ENCODE data around the gene NKD1. TPM values are rescaled to one million over a fixed set of nuclear protein-coding genes. Genes with fewer than 3 reads are reported as not detected.

Gene NKD1
- total RNA-seq, 6 donors from 2014 or later = 9.9 to 59.7 (median 21.4) TPM

DNA sequence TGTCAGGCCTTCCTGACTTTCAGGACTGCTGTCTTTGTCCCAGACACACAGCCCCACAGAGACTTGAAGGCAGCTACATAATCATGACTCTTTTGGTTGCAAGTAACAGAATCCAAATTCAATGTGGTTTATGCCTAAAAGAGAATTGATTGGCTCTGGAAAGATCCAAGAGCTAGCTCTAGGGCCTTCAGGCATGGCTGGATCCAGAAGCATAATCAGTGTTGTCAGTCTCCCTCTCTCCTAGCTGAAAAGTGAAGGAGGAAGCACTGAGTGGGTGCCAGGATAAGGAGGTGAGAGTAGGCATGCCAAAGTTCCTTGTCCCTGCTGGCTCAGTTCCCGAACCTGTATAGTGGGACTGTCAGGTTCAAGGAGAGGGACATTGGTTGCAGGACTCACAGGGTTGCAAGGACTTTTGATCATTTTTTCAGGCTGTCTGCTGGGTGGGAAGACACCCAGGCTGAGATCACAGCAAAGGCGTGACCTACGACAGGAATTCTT lies 107.4 kb downstream of the NKD1 start:
- H3K36me3 ChIP-seq = no peaks in the 10 kb centered on the region
- no peaks in the 10 kb centered on the region for H3K9me3 ChIP-seq
- H3K4me3 ChIP-seq = no peak overlapping the region
- H3K4me1 ChIP-seq = no peaks in the 10 kb centered on the region
- WGBS, 2 donors = 93 to 96% methylated on average over 3 of the region's 3 CpGs
- no peak for ATAC-seq (ENCODE audit: low FRiP score in 2 of 2)
- TF ChIP-seq EP300 (IDR thresholded peaks at IDR 0.05) (no peak), POLR2A (IDR thresholded peaks at IDR 0.05) (no peak), POLR2AphosphoS5 (IDR thresholded peaks at IDR 0.05) (no peak)
- TF ChIP-seq, protein P1, sequence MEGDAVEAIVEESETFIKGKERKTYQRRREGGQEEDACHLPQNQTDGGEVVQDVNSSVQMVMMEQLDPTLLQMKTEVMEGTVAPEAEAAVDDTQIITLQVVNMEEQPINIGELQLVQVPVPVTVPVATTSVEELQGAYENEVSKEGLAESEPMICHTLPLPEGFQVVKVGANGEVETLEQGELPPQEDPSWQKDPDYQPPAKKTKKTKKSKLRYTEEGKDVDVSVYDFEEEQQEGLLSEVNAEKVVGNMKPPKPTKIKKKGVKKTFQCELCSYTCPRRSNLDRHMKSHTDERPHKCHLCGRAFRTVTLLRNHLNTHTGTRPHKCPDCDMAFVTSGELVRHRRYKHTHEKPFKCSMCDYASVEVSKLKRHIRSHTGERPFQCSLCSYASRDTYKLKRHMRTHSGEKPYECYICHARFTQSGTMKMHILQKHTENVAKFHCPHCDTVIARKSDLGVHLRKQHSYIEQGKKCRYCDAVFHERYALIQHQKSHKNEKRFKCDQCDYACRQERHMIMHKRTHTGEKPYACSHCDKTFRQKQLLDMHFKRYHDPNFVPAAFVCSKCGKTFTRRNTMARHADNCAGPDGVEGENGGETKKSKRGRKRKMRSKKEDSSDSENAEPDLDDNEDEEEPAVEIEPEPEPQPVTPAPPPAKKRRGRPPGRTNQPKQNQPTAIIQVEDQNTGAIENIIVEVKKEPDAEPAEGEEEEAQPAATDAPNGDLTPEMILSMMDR (IDR thresholded peaks at IDR 0.05) = no peak
- no peak for DNase-seq
- H3K27me3 ChIP-seq = no peaks in the 10 kb centered on the region
- H3K27ac ChIP-seq = no peak overlapping the region

DNA sequence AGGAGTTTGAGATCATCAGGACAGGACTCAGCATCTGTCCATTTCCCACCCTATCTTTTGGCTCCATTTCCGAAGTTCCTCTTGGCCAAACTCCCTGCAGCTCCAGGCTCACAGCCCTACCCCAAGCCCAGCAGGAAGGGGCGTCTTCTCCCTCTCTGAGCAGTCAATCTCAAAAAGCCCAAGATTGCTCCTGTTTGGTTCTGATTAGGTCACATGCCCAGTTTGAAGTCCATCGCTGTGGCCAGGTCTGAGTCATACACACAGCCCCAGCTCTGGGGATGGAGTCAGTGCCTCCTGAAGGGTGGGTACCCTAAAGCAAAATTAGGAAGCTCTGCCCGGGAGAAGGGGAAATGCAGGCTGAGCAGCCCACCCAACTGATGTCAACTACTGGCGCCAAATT lies 109.0 kb downstream of the NKD1 start:
- TF ChIP-seq POLR2A (IDR thresholded peaks at IDR 0.05) (no peak), POLR2AphosphoS5 (IDR thresholded peaks at IDR 0.05) (no peak), EP300 (IDR thresholded peaks at IDR 0.05) (no peak)
- TF ChIP-seq, protein P1 (IDR thresholded peaks at IDR 0.05) = no peak
- no peaks in the 10 kb centered on the region for H3K9me3 ChIP-seq
- H3K4me1 ChIP-seq = no peaks in the 10 kb centered on the region
- H3K4me3 ChIP-seq = no peak overlapping the region
- WGBS, 2 donors = 79 to 85% methylated on average over 5 of the region's 5 CpGs
- no peak overlapping the region for H3K27ac ChIP-seq
- ATAC-seq (ENCODE audit: low FRiP score in 2 of 2) (peak in 1 of 2 donors; percentile 52), DNase-seq (no peak)
- no peaks in the 10 kb centered on the region for H3K36me3 ChIP-seq
- H3K27me3 ChIP-seq = no peaks in the 10 kb centered on the region

DNA sequence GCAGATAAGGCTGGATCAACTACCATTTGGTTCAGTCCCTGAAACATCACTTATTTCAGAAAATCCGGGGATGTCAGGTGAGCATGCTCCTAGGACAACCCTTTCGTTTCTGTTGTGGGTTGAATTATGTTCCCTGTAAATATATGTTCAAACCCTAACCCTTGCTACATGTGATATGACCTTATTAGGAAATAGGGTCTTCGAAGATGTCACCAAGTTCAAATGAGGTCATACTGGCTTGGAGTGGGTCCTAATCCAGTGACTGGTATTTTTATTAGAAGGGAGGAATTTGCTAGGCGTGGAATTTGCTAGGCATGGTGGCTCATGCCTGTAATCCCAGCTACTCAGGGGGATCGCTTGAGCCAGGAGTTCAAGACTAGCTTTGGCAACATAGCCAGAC lies 111.6 kb downstream of the NKD1 start:
- ATAC-seq (ENCODE audit: low FRiP score in 2 of 2) = no peak
- TF ChIP-seq, protein P1 (IDR thresholded peaks at IDR 0.05) = no peak
- TF ChIP-seq POLR2AphosphoS5 (IDR thresholded peaks at IDR 0.05) (no peak), POLR2A (IDR thresholded peaks at IDR 0.05) (no peak), EP300 (IDR thresholded peaks at IDR 0.05) (no peak)
- Histone ChIP-seq H3K27ac (no peak overlapping the region), H3K36me3 (no peaks in the 10 kb centered on the region), H3K4me3 (no peak overlapping the region), H3K9me3 (no peaks in the 10 kb centered on the region), H3K4me1 (peaks cover 0 to 2% (median 1%) of the 10 kb centered on the region in 4 donors), H3K27me3 (no peaks in the 10 kb centered on the region)
- no peak for DNase-seq
- 78 to 83% methylated on average over 5 of the region's 5 CpGs for WGBS, 2 donors

DNA sequence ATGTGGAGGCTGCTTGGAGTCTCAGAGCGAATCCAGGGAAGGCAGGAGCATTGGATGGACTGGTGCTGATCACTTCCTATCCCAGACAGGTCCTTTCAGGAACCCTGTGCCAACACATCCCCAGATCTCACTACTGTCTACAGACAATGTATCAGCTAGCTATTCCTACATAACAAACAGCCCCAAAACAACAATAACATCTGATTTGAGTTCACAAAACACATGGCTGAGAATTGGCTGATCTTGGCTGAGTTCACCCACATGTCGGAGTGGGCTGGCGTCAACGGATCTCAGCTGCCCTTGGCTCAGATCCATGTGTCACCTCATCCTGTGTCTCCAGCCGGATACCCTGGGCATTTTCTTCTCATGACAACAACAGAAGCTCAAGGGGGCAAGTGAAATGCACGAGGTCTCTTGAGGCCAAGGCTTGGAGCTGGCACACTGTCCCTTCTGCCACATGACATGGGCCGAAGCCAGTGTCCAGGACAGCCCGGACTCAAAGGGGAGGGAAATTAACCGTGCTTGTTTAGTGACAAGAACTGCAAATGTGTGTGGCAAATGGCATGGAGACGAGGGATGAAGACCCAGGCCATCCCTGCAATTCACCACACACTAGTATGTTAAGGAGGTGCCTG lies 114.2 kb downstream of the NKD1 start:
- no peak overlapping the region for H3K4me3 ChIP-seq
- H3K4me1 ChIP-seq = peaks cover 6 to 16% (median 8%) of the 10 kb centered on the region in 4 donors
- DNase-seq (no peak), ATAC-seq (ENCODE audit: low FRiP score in 2 of 2) (no peak)
- no peaks in the 10 kb centered on the region for H3K9me3 ChIP-seq
- H3K27ac ChIP-seq = no peak overlapping the region
- no peak for TF ChIP-seq POLR2A (IDR thresholded peaks at IDR 0.05)
- TF ChIP-seq POLR2AphosphoS5 (IDR thresholded peaks at IDR 0.05) = no peak
- TF ChIP-seq, protein P1 (IDR thresholded peaks at IDR 0.05) = no peak
- TF ChIP-seq EP300 (IDR thresholded peaks at IDR 0.05) = no peak
- H3K36me3 ChIP-seq = no peaks in the 10 kb centered on the region
- WGBS, 2 donors = 83 to 87% methylated on average over 1 to 10 of the region's 10 CpGs
- no peaks in the 10 kb centered on the region for H3K27me3 ChIP-seq

DNA sequence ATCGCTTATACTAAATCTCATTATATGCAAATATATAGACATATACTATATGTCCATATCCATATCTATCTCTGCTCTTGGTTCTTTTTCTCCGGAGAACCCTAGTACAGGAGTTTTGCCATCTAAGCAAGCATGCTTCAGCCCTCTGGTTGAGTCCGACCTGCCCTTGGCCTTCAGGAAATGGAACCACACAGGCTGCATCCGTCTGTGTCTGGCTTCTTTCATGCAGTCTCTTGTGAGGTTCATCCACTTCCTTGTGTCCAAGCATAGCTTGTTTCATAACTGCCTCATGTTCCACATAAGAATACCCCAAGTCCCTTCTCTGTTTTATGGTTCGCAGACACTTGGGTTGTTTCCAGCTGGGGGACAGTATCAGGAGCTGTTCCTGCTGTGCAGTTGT lies 116.1 kb downstream of the NKD1 start:
- no peak overlapping the region for H3K27ac ChIP-seq
- no peaks in the 10 kb centered on the region for H3K9me3 ChIP-seq
- no peak for TF ChIP-seq POLR2AphosphoS5 (IDR thresholded peaks at IDR 0.05)
- no peak for TF ChIP-seq EP300 (IDR thresholded peaks at IDR 0.05)
- no peak for TF ChIP-seq POLR2A (IDR thresholded peaks at IDR 0.05)
- TF ChIP-seq, protein P1 (IDR thresholded peaks at IDR 0.05) = no peak
- no peak overlapping the region for H3K4me3 ChIP-seq
- no peaks in the 10 kb centered on the region for H3K36me3 ChIP-seq
- no peaks in the 10 kb centered on the region for H3K27me3 ChIP-seq
- 69 to 89% methylated on average over 5 of the region's 5 CpGs for WGBS, 2 donors
- ATAC-seq (ENCODE audit: low FRiP score in 2 of 2) (no peak), DNase-seq (no peak)
- peaks cover 14 to 29% (median 20%) of the 10 kb centered on the region in 4 donors for H3K4me1 ChIP-seq
